Right atrium auricular region (tissue), 2 donors: ENCODE measurements around the gene PUM1. TPM values are rescaled to one million over a fixed set of nuclear protein-coding genes. Genes with fewer than 3 reads are reported as not detected.

Experiments
- DNase-seq: peaks from one replicate; pipeline ENCODE4 v3.0.0-alpha.2; 2019; ENCODE audit warnings: low spot score
- H3K27ac ChIP-seq, 2 donors: fragments of 200-600 bp; sonication (generic); 1 replicate in 1 of 2; 2 replicates in 1 of 2; pipeline ENCODE4 v1.5.1; 2016 to 2019
- H3K27me3 ChIP-seq, 2 donors: fragments of 200-600 bp; sonication (generic); one replicate each; pipeline versions ENCODE4 v1.5.1 to v1.6.0; 2017 to 2019
- H3K36me3 ChIP-seq: fragments of 200-600 bp; sonication (generic); one replicate; pipeline ENCODE4 v1.5.1; 2016
- H3K4me1 ChIP-seq, 2 donors: fragments of 200-600 bp; sonication (generic); one replicate each; pipeline versions ENCODE4 v1.5.1 to v1.6.0; 2017 to 2019
- H3K4me3 ChIP-seq, 2 donors: fragments of 200-600 bp; sonication (generic); 1 replicate in 1 of 2; 2 replicates in 1 of 2; pipeline ENCODE4 v1.5.1; 2017 to 2019; ENCODE audit warnings: mild to moderate bottlenecking in 1 of 2, moderate library complexity in 1 of 2
- H3K9me3 ChIP-seq, 2 donors: fragments of 200-600 bp; sonication (generic); one replicate each; pipeline ENCODE4 v1.5.1; 2019
- total RNA-seq, 2 donors: library from RNA; depleted of rRNA; stranded (reverse); fragments of >200 nt; gene quantifications; one replicate each; pipeline ENCODE4 v1.1.0, GENCODE V29; 2016
- TF ChIP-seq, protein P1 (sequence below), 2 donors: fragments of 200-600 bp; sonication (generic); IDR thresholded peaks; one replicate each; pipeline ENCODE4 v1.5.1; 2019; ENCODE audit warnings: antibody characterized with exemption in 2 of 2

The PUM1 gene
- total RNA-seq, 2 donors from 2014 or later: 51.2 to 68.8 TPM

DNA sequence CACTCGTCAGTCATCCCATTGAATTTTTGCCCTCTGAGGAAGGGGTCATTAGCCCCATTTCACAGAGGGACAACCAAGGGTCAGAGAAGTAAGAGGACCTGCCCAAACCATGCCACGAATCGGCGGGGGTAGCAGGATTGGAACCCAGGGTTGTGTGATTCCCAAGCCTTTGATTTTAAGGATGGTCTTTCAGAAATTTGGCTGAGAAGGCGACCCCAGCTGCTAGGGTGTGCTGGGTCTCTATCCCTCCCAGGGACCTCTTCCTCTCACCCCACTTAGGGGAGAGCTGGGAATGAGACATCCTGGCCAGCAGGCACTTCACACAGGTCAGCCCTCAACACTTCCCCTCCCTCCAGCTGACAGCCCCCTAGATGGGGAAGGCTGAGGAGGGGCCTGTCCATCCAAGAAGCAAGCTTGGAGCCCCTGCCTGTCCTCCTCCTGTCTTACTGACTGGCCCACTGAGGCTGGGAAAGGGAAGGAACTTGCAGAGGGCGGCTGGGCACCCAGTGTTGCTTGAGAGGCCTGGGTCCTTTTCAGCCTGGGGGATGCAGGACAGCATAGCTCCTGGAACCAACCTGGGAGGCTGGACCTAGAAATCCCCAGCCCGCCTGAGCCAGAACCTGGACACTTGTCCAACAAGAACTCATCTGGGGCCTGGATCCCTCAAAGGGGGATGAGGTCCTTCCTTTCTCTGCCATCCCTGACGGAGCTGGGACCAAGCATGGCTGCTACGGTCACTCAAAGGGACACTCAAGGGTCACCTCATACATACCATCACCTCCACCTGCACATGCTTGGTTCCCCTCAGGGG, 158.7 kb downstream of the PUM1 start:
- H3K27ac ChIP-seq: no peak overlapping the region
- H3K4me1 ChIP-seq: peaks cover 0 to 56% of the 10 kb centered on the region in 2 donors

DNA sequence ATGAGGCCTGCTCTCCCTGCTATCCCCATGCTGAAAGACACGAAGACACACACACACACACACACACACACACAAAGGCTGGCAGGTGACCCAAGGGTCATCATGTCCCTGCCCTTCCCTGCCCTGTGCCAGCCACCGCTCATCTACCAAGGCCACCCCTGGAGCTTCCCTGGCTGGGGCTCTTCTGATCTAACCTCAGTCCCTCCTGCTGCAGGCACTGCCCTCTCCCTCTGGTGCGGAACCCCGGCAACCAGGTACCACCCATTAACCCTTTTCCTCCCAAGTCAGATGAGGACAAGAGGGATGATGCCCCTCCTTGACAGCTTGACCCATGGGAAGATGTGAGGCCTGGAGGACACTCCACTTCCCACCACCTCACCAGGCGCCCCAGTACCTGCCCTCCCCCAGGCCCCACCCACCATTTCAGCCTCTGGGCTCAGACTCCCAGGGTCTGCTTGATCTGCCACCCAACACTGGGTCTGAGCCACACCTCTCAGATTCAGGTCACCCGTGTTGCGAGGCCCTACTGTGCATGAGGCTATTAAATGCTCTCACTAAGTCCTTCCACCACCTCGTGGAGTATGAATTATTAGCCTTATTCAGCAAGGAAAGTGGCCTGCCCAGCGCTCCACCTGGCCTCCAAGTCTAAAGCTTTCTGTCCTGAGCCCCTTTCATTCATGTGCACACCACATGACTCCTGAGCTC, 159.4 kb downstream of the PUM1 start:
- H3K27me3 ChIP-seq: no peaks in the 10 kb centered on the region
- H3K4me1 ChIP-seq: peaks cover 0 to 59% of the 10 kb centered on the region in 2 donors
- H3K27ac ChIP-seq: no peak overlapping the region
- TF ChIP-seq, protein P1, sequence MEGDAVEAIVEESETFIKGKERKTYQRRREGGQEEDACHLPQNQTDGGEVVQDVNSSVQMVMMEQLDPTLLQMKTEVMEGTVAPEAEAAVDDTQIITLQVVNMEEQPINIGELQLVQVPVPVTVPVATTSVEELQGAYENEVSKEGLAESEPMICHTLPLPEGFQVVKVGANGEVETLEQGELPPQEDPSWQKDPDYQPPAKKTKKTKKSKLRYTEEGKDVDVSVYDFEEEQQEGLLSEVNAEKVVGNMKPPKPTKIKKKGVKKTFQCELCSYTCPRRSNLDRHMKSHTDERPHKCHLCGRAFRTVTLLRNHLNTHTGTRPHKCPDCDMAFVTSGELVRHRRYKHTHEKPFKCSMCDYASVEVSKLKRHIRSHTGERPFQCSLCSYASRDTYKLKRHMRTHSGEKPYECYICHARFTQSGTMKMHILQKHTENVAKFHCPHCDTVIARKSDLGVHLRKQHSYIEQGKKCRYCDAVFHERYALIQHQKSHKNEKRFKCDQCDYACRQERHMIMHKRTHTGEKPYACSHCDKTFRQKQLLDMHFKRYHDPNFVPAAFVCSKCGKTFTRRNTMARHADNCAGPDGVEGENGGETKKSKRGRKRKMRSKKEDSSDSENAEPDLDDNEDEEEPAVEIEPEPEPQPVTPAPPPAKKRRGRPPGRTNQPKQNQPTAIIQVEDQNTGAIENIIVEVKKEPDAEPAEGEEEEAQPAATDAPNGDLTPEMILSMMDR (IDR thresholded peaks at IDR 0.05): no peak
- no peak for DNase-seq
- H3K36me3 ChIP-seq: no peaks in the 10 kb centered on the region
- no peak overlapping the region for H3K4me3 ChIP-seq
- no peaks in the 10 kb centered on the region for H3K9me3 ChIP-seq

More for the DNA sequence above, 158.7 kb downstream of the PUM1 start:
- TF ChIP-seq, protein P1 (IDR thresholded peaks at IDR 0.05): no peak
- Histone ChIP-seq H3K27me3 (no peaks in the 10 kb centered on the region), H3K36me3 (no peaks in the 10 kb centered on the region), H3K9me3 (no peaks in the 10 kb centered on the region), H3K4me3 (peak overlapping the region; percentile 57 to 61)
- no peak for DNase-seq

DNA sequence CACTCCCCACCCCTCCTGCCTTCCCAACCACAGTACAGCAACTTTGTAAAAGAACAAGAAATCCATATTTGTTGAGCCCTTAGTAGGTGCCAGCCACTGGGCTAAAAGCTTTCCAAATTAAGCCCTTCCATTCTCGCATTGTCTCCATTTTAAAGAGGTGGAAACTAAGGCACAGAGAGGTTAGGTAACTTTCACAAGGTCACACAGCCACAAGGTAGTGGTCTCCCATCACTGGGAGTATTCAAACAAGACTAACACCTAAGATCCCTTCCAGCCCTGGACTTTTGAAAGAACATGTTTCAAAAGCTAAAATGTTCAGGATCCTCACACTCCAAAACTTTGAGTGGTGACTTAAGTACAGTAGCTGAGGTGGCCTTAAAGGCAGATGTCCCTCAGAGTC, 160.1 kb downstream of the PUM1 start:
- no peaks in the 10 kb centered on the region for H3K36me3 ChIP-seq
- no peak for DNase-seq
- no peak overlapping the region for H3K27ac ChIP-seq

DNA sequence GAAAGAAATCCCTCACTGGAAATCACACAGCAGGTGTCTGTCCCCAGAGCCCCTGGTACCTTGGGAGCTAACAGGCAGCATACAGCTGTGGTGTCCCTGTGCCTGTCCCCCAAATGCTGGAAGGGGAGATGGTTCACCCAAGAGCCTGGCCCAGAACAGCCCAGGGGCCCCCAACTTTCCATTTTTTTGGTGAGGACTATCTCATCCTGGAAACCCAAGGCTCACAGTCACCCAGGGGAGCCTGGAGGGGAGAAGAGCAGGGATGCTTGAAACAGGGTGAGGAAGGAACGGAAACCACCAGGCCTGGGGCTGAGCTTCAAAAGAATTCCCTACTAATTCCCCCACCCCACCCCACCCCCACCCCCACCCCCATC, 160.6 kb downstream of the PUM1 start:
- Histone ChIP-seq H3K4me3 (no peak overlapping the region), H3K27me3 (no peaks in the 10 kb centered on the region), H3K27ac (no peak overlapping the region), H3K9me3 (no peaks in the 10 kb centered on the region), H3K36me3 (no peaks in the 10 kb centered on the region), H3K4me1 (peaks cover 0 to 57% of the 10 kb centered on the region in 2 donors)
- TF ChIP-seq, protein P1 (IDR thresholded peaks at IDR 0.05): no peak
- no peak for DNase-seq

More for the DNA sequence above, 160.1 kb downstream of the PUM1 start:
- H3K9me3 ChIP-seq: no peaks in the 10 kb centered on the region
- TF ChIP-seq, protein P1 (IDR thresholded peaks at IDR 0.05): no peak
- peaks cover 0 to 57% of the 10 kb centered on the region in 2 donors for H3K4me1 ChIP-seq
- H3K4me3 ChIP-seq: no peak overlapping the region
- H3K27me3 ChIP-seq: no peaks in the 10 kb centered on the region

DNA sequence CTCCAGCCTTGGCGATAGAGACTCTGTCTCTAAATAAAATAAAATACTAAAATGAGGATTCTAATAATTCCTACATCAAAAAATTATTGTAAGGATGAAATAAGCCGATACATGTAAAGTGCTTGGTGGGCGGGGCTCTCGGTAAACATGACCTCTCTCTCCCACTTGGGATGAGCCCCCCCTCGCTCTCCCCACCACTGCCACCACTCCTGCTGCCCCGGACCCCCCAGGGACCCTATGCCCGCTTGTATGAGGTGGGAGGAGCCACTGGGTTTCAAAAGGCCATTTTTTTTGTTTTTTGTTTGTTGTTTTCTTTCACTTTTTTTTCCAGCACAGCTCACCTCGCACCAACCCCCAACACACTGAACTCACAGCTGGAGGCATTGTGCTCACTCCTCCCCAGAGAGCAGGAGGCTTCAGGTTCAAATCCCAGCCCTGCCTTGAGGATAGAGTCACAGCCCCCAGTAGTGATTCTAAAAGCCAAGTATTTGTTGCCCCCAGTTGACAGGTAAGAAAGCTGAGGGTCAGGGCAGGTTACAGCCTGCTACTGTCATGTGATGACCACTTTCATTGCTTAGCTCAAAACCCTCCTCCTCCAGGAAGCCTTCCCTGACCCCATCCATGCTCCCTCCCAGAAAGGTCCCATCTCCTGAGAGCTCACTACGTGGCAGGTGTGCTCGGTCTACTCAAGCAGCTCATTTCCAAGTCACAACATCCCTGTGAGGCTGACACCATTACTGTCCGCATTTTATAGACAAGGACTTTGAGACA, 161.1 kb downstream of the PUM1 start:
- H3K4me1 ChIP-seq: peaks cover 0 to 55% of the 10 kb centered on the region in 2 donors

More for the DNA sequence above, 161.1 kb downstream of the PUM1 start:
- TF ChIP-seq, protein P1 (IDR thresholded peaks at IDR 0.05): no peak
- no peak overlapping the region for H3K27ac ChIP-seq
- no peaks in the 10 kb centered on the region for H3K36me3 ChIP-seq
- no peak for DNase-seq
- H3K4me3 ChIP-seq: no peak overlapping the region
- no peaks in the 10 kb centered on the region for H3K27me3 ChIP-seq
- H3K9me3 ChIP-seq: no peaks in the 10 kb centered on the region
